MV-4-11 (cell line): ENCODE measurements around the gene MRGPRX4.

ENCODE experiments used
- DNase-seq: peaks from one replicate; lab custom pipeline; 2025; lab: John Stamatoyannopoulos, UW

The MRGPRX4 gene

DNA sequence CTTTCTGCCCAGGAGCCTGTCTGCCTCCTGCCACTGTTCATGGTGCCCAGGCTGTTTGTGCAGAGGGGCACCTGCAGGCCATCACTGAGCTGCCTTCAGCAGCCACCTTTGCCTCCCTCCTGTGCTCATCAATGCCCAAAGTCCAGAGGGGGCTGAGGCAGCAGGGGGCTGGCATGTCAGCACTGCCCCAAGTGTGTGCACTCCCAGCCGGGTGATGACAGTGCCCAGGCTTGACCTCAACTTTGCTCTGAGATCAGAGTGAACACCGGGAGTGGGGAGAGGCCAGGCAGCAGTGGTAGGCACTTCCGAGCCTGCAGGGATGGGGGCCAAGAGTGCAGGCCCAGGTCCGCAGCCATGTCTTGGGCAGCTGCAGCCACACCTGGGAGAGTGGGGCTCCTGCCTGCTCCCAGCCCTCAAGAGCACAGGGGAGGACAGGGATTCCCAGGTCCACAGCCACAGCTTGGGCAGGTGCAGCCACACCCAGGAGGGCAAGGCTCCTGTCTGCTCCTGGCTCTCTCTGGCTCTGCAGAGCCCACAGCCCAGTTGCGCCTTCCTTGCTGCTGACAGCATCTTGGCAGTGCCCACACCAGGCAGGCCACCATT, 48.7 kb downstream of the MRGPRX4 start:
- DNase-seq, result no peak

DNA sequence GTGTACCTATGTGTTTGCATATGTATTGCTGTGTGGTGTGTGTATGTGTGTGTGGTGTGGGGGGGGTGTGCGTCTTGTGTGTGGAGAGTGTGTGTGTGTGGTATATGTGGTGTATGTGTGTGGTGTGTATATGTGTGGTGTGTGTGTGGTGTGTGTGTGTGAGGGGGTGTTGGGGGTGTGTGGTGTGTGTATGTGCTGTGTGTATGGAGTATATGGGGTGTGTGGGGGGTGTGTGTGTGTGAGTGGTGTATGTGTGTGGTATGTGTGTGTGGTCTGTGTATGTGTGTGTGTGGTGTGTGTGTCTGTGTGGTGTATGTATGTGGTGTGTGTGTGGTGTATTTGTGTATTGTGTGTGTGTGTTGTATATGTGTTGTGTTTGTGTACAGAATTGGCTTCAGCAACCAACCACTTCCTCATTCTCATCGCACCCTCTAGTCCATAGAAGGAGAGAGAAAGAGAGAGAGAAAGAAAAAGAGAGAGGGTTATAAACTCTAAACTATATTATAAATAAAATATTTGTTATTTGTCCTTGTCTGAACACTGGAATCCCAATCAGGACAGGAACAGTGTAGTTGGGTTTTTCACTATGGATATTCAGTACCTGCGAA, 50.3 kb downstream of the MRGPRX4 start:
- peak; percentile 15 for DNase-seq
